Cortex of kidney (tissue), 1 donor: ENCODE data around the gene ARPP19.
"Not testable (repeated sequence)": the region's sequence is repeated elsewhere in the genome, so short reads cannot be mapped to it uniquely, and the experiment has no call there.

ENCODE experiments used
- DNase-seq: peaks from one replicate; lab custom pipeline; 2025; lab: John Stamatoyannopoulos, UW

The ARPP19 gene, protein sequence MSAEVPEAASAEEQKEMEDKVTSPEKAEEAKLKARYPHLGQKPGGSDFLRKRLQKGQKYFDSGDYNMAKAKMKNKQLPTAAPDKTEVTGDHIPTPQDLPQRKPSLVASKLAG

GRCh38 chr15:52568601-52569585 is at the start of gene ARPP19:
Gene ARPP19, minus strand, starts transcription at chr15:52569030. Its CDS starts 138 bp downstream, at chr15:52568892.
- DNase-seq: peak; percentile 24

DNA sequence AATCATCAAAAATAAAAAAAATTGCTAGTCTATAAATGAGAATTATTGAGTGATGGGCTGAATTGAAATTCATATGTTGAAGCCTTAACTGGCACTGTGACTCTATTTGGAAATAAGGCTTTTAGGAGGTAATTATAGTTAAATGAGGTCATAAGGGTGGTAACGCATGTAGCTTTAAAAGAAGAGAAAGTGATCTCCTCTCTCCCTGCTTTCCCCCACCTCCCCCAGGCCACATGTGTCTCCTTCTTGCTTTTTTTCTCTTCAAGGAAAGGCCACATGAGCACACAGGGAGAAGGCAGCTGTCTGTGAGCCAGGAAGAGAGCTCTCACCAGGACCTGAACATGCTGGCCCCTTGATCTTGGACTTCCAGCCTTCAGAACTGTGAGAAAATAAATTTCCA is 48.2 kb upstream of the ARPP19 start:
- DNase-seq: no peak

GRCh38 chr15:52615302-52615701 is 46.5 kb upstream of the ARPP19 start:
- DNase-seq: no peak

GRCh38 chr15:52609593-52609992 is 40.8 kb upstream of the ARPP19 start:
- DNase-seq: no peak

GRCh38 chr15:52584414-52584813 is 15.6 kb upstream of the ARPP19 start:
- DNase-seq: no peak

- DNase-seq: no peak
Measured at GRCh38 chr15:52579852-52580251, 11.0 kb upstream of the ARPP19 start.

GRCh38 chr15:52576692-52577091 is 7.9 kb upstream of the ARPP19 start:
- no peak for DNase-seq

DNA sequence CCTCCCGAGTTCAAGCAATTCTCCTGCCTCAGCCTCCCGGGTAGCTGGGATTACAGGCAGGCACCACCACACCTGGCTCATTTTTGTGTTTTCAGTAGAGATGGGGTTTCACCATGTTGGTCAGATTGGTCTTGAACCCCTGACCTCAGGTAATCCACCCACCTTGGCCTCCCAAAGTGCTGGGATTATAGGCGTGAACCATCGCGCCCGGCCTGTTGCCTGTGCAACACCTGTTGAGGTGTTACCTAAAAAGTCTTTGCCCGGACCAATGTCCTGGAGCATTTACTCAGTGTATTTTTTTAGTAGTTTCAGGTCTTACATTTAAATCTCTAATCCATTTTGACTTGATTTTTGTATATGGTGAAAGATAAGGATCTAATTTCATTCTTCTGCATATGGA is 6.7 kb upstream of the ARPP19 start:
- not testable (repeated sequence) for DNase-seq

DNA sequence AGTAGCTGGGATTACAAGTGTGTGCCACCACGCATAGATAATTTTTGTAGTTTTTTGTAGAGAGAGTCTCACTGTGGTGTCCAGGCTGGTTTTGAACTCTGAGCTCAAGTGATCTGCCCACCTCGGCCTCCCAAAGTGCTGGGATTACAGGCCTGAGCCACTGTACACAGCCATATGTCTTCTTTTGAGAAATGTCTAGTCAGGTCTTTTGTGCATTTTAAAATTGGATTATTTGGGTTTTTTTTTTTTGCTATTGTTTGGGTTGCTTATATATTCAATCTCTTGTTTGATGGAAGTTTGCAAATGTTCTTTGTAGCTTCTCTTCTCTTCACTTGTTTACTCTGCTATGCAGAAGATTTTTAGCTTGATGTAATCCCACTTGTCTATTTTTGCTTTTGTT is 6.2 kb upstream of the ARPP19 start:
- no peak for DNase-seq

- not testable (repeated sequence) for DNase-seq
Measured at GRCh38 chr15:52574623-52575022, 5.8 kb upstream of the ARPP19 start.

- no peak for DNase-seq
Measured at GRCh38 chr15:52567871-52568600, 794 bp downstream of the ARPP19 start.

- DNase-seq: no peak
Measured at GRCh38 chr15:52566889-52567288, 1.9 kb downstream of the ARPP19 start.

GRCh38 chr15:52565417-52566358 is 3.1 kb downstream of the ARPP19 start:
- DNase-seq: not testable (repeated sequence)

DNA sequence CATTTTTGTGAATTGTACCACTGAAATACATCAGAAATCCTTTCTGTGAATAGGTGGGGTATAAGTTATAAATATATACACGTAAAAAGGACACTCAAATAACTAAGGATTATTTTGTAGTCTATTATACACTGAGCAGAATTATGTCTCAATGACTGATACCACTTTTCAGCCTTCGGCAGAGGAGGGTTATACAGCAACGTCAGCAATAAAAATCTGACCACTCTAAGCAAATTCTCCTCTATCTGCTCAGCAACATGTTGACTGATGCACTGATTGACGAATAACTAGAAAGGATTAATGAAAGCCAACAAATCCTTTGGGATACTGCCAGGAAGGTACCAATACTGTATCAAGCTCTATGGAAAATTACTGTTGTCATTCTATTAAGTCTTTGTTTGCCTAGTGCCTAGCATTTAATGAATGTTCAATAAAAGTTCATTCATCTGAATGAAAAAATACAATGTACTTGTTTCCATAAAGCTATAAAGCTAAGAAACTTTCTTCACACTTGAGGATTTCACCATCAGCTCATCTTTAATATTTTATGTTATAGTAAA is 5.2 kb downstream of the ARPP19 start:
- no peak for DNase-seq

GRCh38 chr15:52559575-52559974 is 9.3 kb downstream of the ARPP19 start:
- DNase-seq: no peak

DNA sequence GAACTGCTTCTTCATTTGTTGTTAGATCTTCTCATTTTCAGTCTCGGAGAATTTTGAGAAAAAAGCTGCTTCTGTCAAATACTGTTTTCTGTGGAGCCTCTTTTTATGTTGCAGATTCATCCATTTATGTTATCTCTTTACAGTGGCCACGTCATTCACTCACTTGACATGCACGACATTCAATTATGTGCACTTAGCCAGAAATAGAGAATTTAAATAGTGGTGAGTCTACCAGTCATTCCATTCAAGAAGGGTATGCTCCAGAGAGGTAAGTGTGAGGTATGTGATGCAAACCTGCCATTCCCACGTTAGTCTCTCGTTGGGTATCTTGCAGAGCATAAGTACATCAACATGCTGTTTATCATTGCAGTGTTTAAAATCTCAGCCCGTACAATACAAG is 9.8 kb downstream of the ARPP19 start:
- no peak for DNase-seq

DNA sequence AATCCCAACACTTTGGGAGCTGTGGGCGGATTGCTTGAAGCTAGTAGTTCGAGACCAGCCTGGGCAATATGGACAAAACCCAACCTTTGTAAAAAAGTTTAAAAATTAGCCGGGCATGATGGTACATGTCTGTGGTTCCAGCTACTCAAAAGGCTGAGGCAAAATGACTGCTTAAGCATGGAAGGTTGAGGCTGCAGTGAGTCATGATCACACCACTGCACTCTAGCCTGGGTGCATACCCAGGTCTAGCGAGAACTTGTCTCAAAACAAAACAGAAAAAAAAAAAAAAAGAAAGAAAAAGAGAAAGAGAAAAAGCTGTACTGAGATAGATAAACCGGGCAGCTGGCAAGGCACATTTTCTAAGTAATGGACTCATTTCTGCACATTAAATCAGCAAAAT is 10.6 kb downstream of the ARPP19 start:
- DNase-seq: no peak

DNA sequence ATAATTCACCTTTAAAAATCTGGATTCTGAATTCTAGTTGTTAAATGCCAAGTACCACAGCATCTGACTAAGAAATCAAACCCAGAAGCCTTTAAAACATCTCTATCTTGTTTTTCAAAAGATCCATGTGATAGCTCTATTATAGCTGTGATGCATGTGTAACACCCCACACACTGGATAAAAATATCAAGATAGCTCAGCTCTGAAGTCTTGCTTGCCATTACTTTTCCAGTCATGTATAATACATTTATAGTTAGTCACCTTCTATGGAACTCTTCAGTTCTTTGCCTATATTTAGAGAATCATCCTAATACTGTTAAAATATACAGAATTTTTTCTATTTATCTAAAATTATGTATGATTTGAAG is 11.6 kb downstream of the ARPP19 start:
- DNase-seq: no peak

GRCh38 chr15:52556524-52557273 is 12.1 kb downstream of the ARPP19 start:
- DNase-seq: no peak

- DNase-seq: no peak
Measured at GRCh38 chr15:52552303-52552702, 16.5 kb downstream of the ARPP19 start.

DNA sequence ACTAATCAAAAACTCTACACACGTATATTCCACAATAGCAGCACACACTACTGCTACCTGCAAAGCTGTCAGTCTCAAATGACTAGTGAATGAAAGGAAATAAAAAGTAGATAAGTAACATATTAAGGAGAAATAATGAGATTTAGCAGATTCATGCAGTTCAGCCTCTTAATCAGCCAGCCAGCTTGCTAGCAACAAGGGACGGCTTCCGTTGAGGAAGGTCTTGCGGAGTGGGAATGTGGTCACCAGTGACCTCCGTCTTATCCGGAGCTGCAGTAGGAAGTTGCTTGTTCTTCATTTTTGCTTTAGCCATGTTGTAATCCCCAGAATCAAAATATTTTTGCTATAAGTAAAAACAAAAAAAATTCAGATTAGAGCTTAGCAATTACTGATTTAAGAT is 17.1 kb downstream of the ARPP19 start:
- DNase-seq: no peak
